Pancreas (tissue), 10 donors: ENCODE measurements around the gene MICAL3. TPM values are rescaled to one million over a fixed set of nuclear protein-coding genes. Genes with fewer than 3 reads are reported as not detected.

ENCODE experiments used
- ATAC-seq, 4 donors: fragments of 200-7000 bp; cut with Tn5 transposase; one replicate each; pipeline versions ENCODE4 v1.8.0 to v1.9.1; 2020; ENCODE audit warnings: mild to moderate bottlenecking in 4 of 4, moderate library complexity in 4 of 4
- DNase-seq, 6 donors: peaks; one replicate each; pipeline ENCODE4 v3.0.0-alpha.2; 2020
- FAIRE-seq: peaks from 2 replicates; lab custom pipeline; 2012; peaks lifted over from hg19 to GRCh38; lab: Jason Lieb, UNC
- H3K27ac ChIP-seq, 4 donors: fragments of 200-600 bp; sonication (generic); 1 replicate in 3 of 4; 2 replicates in 1 of 4; pipeline versions ENCODE4 v1.5.0 to v1.8.0; 2020
- H3K27me3 ChIP-seq, 4 donors: fragments of 200-600 bp; one replicate each; pipeline ENCODE4 v1.8.0; 2021
- H3K36me3 ChIP-seq, 3 donors: fragments of 200-600 bp; sonication (generic) in 1 of 3; one replicate each; pipeline versions ENCODE4 v1.5.0 to v1.8.0; 2020 to 2021
- H3K4me1 ChIP-seq, 3 donors: fragments of 200-600 bp; one replicate each; pipeline ENCODE4 v1.8.0; 2021
- H3K4me3 ChIP-seq, 4 donors: fragments of 200-600 bp; sonication (generic) in 2 of 4; one replicate each; pipeline versions ENCODE4 v1.5.0 to v1.8.0; 2020 to 2021
- H3K9me3 ChIP-seq, 4 donors: fragments of 200-600 bp; one replicate each; pipeline ENCODE4 v1.8.0; 2021
- WGBS, 2 donors: extraction: QIAGEN DNeasy Blood & Tissue Kit; methylation state at CpG; one replicate each; pipeline ENCODE4 v1.1.7; 2013; 5-methylcytosine and 5-hydroxymethylcytosine counted together
- intact Hi-C, 3 donors: fragments of 100-400 bp; cut with DNase I; formaldehyde crosslinking; loops; one replicate each; pipeline versions ENCODE4 v1.11.1 to v1.14.2; 2022
- polyA plus RNA-seq, 2 donors: library from polyadenylated mRNA; stranded (reverse); fragments of 200-250 nt; gene quantifications; one replicate each; pipeline ENCODE4 v1.2.3, GENCODE V29; 2013
- total RNA-seq, 6 donors: library from RNA; stranded (reverse); fragmentation: NEBNext Ultra II Directional in 4 of 6; extraction: Animal tissue kit (Norgen Biotek cat#: 25700) in 4 of 6; gene quantifications; one replicate each; pipeline versions ENCODE4 v1.2.1 to v1.2.4, GENCODE V29; 2021 to 2023
- TF ChIP-seq, protein P1 (sequence below), 4 donors: fragments of 200-600 bp; sonication (generic) in 3 of 4; IDR thresholded peaks; one replicate each; pipeline versions ENCODE4 v1.5.0 to v1.8.0; 2021; ENCODE audit warnings: antibody characterized with exemption in 4 of 4
- donor health status: healthy with polysubstance abuse.
- donor health status: DM: no; HTN: no; CAD: no; lungs with moderate emphysema.
- donor health status: DM: no; HTN: no; CAD: no.
- donor health status: control.
- donor health status: control.
- donor health status: Bipolar disorder and iron deficiency.
- donor health status: DM: yes; HTN: yes; CAD: no.
- donor health status: DM: no; HTN: no; CAD: no.
- donor health status: DM: no; HTN: no; CAD: no.
- donor health status: DM: yes; HTN: yes; CAD: no.

MICAL3 gene
- total and polyA plus RNA-seq, 8 donors, result 5.9 to 56.8 (median 25.5) TPM

- DNase-seq (no peak), FAIRE-seq (no peak), ATAC-seq (no peak)
- Histone ChIP-seq H3K4me1 (no peaks in the 10 kb centered on the region), H3K4me3 (no peak overlapping the region), H3K36me3 (peaks cover 0 to 15% (median 0%) of the 10 kb centered on the region in 3 donors), H3K27me3 (no peaks in the 10 kb centered on the region), H3K9me3 (no peaks in the 10 kb centered on the region), H3K27ac (peak overlapping the region in 1 of 4 donors; percentile 51)
- TF ChIP-seq, protein P1, sequence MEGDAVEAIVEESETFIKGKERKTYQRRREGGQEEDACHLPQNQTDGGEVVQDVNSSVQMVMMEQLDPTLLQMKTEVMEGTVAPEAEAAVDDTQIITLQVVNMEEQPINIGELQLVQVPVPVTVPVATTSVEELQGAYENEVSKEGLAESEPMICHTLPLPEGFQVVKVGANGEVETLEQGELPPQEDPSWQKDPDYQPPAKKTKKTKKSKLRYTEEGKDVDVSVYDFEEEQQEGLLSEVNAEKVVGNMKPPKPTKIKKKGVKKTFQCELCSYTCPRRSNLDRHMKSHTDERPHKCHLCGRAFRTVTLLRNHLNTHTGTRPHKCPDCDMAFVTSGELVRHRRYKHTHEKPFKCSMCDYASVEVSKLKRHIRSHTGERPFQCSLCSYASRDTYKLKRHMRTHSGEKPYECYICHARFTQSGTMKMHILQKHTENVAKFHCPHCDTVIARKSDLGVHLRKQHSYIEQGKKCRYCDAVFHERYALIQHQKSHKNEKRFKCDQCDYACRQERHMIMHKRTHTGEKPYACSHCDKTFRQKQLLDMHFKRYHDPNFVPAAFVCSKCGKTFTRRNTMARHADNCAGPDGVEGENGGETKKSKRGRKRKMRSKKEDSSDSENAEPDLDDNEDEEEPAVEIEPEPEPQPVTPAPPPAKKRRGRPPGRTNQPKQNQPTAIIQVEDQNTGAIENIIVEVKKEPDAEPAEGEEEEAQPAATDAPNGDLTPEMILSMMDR (IDR thresholded peaks at IDR 0.05), result no peak
- 90 to 91% methylated on average over 13 of the region's 13 CpGs for WGBS, 2 donors
- intact Hi-C loops, result no loop called here
These were observed 186.0 kb downstream of the MICAL3 start for GRCh38 chr22:17838180-17838865.

DNA sequence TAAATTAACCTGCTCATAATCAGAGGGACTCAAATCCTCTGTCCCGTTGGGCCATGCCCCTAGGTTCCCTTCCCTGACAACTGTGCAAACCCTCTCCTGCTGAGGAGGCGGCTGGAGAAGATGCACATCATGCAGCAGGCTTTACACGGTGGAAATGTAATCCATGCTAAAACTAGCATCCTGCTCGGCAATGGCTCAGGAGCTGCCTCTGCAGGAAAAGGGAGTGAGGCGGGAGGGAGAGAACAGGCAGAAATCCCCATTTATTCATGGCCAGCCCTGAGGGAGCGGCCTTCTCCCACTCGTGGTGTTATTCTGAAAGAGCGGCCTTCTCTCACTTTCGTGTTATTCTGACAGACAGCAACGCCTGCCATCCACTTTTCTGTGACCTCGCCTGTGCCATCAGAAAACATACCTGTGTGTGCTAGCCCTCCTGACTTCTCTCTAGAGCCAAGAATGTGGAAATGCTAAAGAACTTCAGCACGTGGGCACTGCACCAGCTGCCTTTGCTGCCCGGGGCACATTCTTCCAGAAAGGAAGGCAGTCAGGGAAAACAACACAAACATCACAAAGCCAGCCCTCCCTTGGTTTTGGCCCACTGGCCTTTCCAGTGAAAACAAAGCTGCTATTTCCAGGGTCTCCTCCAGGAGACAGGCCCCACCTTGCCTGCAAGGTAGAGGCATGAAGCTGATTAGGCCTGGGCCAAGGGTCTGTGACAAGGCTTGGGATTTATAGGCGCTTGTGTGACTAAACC lies 187.2 kb downstream of the MICAL3 start:
- FAIRE-seq, result no peak
- Histone ChIP-seq H3K36me3 (peaks cover 0 to 15% (median 0%) of the 10 kb centered on the region in 3 donors), H3K27me3 (no peaks in the 10 kb centered on the region), H3K27ac (peak overlapping the region in 2 of 4 donors; percentile 35 to 51), H3K4me3 (no peak overlapping the region), H3K9me3 (no peaks in the 10 kb centered on the region), H3K4me1 (no peaks in the 10 kb centered on the region)
- WGBS, 2 donors, result 58 to 74% methylated on average over 14 of the region's 14 CpGs
- ATAC-seq, result peak in 2 of 4 donors; percentile 77 to 80
- intact Hi-C loops, result no loop called here
- peak in 1 of 6 donors; percentile 57 for DNase-seq
- TF ChIP-seq, protein P1 (IDR thresholded peaks at IDR 0.05), result no peak

DNA sequence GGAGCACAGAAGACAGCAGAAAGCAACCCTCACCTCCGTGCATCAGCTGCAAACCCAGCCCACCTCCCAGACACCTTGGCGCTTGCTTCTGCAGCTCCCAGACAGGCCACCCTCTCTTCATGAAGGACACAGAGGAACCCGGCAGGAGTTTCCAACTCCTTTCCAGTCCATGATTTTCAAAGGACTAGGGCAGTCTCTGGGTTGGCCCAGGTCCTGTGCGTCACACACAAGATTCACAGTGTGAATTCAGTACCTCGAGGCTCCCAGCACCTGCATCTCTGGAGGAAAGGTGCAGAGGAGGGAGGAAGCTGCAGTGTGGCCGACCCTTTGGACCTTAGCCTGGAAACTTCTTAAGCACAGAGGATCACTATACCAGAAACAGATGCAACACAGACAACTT lies 189.1 kb downstream of the MICAL3 start:
- H3K4me1 ChIP-seq, result no peaks in the 10 kb centered on the region

DNA sequence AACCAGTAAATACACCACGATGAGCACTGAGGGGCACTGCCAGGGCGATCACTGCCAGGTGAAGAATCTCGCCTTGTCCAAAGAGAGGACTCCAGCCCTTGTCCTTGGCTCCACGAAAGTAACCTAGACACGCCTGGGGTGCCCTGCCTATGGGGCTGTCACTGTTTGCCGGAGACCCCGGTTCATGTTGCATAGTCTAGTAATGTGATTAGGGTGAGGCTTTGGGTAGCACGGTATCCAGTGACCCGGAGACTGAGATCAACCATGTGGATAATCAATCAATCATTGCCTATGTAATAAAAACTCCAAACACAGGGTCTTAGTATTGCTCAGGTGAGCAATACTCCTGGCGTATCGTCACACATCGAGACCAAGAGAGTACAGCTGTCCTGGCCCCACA lies 190.9 kb downstream of the MICAL3 start:
- Histone ChIP-seq H3K4me1 (no peaks in the 10 kb centered on the region), H3K27ac (no peak overlapping the region), H3K9me3 (no peaks in the 10 kb centered on the region), H3K4me3 (no peak overlapping the region), H3K27me3 (no peaks in the 10 kb centered on the region), H3K36me3 (no peaks in the 10 kb centered on the region)
- 82 to 85% methylated on average over 12 of the region's 12 CpGs for WGBS, 2 donors
- TF ChIP-seq, protein P1 (IDR thresholded peaks at IDR 0.05), result no peak
- ATAC-seq (no peak), FAIRE-seq (no peak), DNase-seq (no peak)
- intact Hi-C loops, result loop anchor here in 2 of 3 donors (5.0 kb wide), 1 partner anchor 244 kb away; the partner anchor contains the start of gene PEX26 (in 2 of the 2)

More for the DNA sequence above, 189.1 kb downstream of the MICAL3 start:
- H3K4me3 ChIP-seq, result no peak overlapping the region
- ATAC-seq, result no peak
- no peak overlapping the region for H3K27ac ChIP-seq
- TF ChIP-seq, protein P1 (IDR thresholded peaks at IDR 0.05), result no peak
- H3K27me3 ChIP-seq, result no peaks in the 10 kb centered on the region
- intact Hi-C loops, result no loop called here
- no peaks in the 10 kb centered on the region for H3K36me3 ChIP-seq
- no peaks in the 10 kb centered on the region for H3K9me3 ChIP-seq
- DNase-seq, result no peak
- WGBS, 2 donors, result 84 to 88% methylated on average over 6 of the region's 6 CpGs
- no peak for FAIRE-seq
